Measurements from ENCODE around the gene TAF15.

TAF15 gene

GRCh38 chr17:35795007-35795870, 14.0 kb upstream of the TAF15 start, which contains the start of gene MMP28:
Gene MMP28 (minus strand): TSS chr17:35795641. CDS start chr17:35795377, 264 bp downstream.
- H3K79me2 ChIP-seq (ENCODE audit: insufficient read depth, low read depth), result no peaks in the 10 kb centered on the region
- H4K20me1 ChIP-seq (ENCODE audit: insufficient read depth), result no peaks in the 10 kb centered on the region
- H3K36me3 ChIP-seq (ENCODE audit: insufficient read depth), result no peaks in the 10 kb centered on the region
- H3K4me1 ChIP-seq (ENCODE audit: low read depth, poor library complexity, severe bottlenecking), result no peaks in the 10 kb centered on the region
- no peak within 1 kb of the TSS for H3K4me3 ChIP-seq (IDR thresholded peaks at IDR 0.05; ENCODE audit: insufficient read depth, low read depth, low read length)
- H3K27ac ChIP-seq, result no peak within 1 kb of the TSS
- H2AFZ ChIP-seq (ENCODE audit: low read depth), result no peak within 1 kb of the TSS; the same call in 1 of the 2 replicates
- H3K9ac ChIP-seq, result no peak within 1 kb of the TSS
- H3K4me2 ChIP-seq, result no peak within 1 kb of the TSS
- no peak for TF ChIP-seq CTCF (conservative IDR thresholded peaks at IDR 0.05; ENCODE audit: low read depth, low read length)
- peaks cover 15% of the 10 kb centered on the region; the same call in 1 of the 2 replicates for H3K27me3 ChIP-seq (ENCODE audit: insufficient read depth, low read depth)

GRCh38 chr17:35795871-35796265, 13.4 kb upstream of the TAF15 start:
- no peak overlapping the region for H3K9ac ChIP-seq
- no peaks in the 10 kb centered on the region for H3K79me2 ChIP-seq (ENCODE audit: insufficient read depth, low read depth)
- H3K27me3 ChIP-seq (ENCODE audit: insufficient read depth, low read depth), result peaks cover 15% of the 10 kb centered on the region; the same call in 1 of the 2 replicates
- no peak overlapping the region for H3K4me3 ChIP-seq (IDR thresholded peaks at IDR 0.05; ENCODE audit: insufficient read depth, low read depth, low read length)
- no peaks in the 10 kb centered on the region for H3K4me1 ChIP-seq (ENCODE audit: low read depth, poor library complexity, severe bottlenecking)
- no peak for TF ChIP-seq CTCF (conservative IDR thresholded peaks at IDR 0.05; ENCODE audit: low read depth, low read length)
- no peak overlapping the region for H3K4me2 ChIP-seq
- H4K20me1 ChIP-seq (ENCODE audit: insufficient read depth), result no peaks in the 10 kb centered on the region
- no peaks in the 10 kb centered on the region for H3K36me3 ChIP-seq (ENCODE audit: insufficient read depth)
- no peak overlapping the region for H3K27ac ChIP-seq
- H2AFZ ChIP-seq (ENCODE audit: low read depth), result no peak overlapping the region; the same call in 1 of the 2 replicates

GRCh38 chr17:35796942-35797341, 12.3 kb upstream of the TAF15 start:
- H4K20me1 ChIP-seq (ENCODE audit: insufficient read depth), result no peaks in the 10 kb centered on the region
- H2AFZ ChIP-seq (ENCODE audit: low read depth), result no peak overlapping the region
- H3K4me3 ChIP-seq (IDR thresholded peaks at IDR 0.05; ENCODE audit: insufficient read depth, low read depth, low read length), result no peak overlapping the region
- no peak overlapping the region for H3K9ac ChIP-seq
- TF ChIP-seq CTCF (conservative IDR thresholded peaks at IDR 0.05; ENCODE audit: low read depth, low read length), result no peak
- no peak overlapping the region for H3K4me2 ChIP-seq
- H3K27me3 ChIP-seq (ENCODE audit: insufficient read depth, low read depth), result peaks cover 15% of the 10 kb centered on the region; the same call in 1 of the 2 replicates
- H3K4me1 ChIP-seq (ENCODE audit: low read depth, poor library complexity, severe bottlenecking), result no peaks in the 10 kb centered on the region
- H3K79me2 ChIP-seq (ENCODE audit: insufficient read depth, low read depth), result no peaks in the 10 kb centered on the region
- H3K36me3 ChIP-seq (ENCODE audit: insufficient read depth), result no peaks in the 10 kb centered on the region
- no peak overlapping the region for H3K27ac ChIP-seq

- H3K27ac ChIP-seq, result no peak overlapping the region
- peaks cover 15% of the 10 kb centered on the region; the same call in 1 of the 2 replicates for H3K27me3 ChIP-seq (ENCODE audit: insufficient read depth, low read depth)
- no peaks in the 10 kb centered on the region for H3K79me2 ChIP-seq (ENCODE audit: insufficient read depth, low read depth)
- H3K36me3 ChIP-seq (ENCODE audit: insufficient read depth), result no peaks in the 10 kb centered on the region
- TF ChIP-seq CTCF (conservative IDR thresholded peaks at IDR 0.05; ENCODE audit: low read depth, low read length), result no peak
- no peak overlapping the region for H3K4me3 ChIP-seq (IDR thresholded peaks at IDR 0.05; ENCODE audit: insufficient read depth, low read depth, low read length)
- no peaks in the 10 kb centered on the region for H3K4me1 ChIP-seq (ENCODE audit: low read depth, poor library complexity, severe bottlenecking)
- no peak overlapping the region for H3K9ac ChIP-seq
- H3K4me2 ChIP-seq, result no peak overlapping the region
- H4K20me1 ChIP-seq (ENCODE audit: insufficient read depth), result no peaks in the 10 kb centered on the region
- no peak overlapping the region for H2AFZ ChIP-seq (ENCODE audit: low read depth)
Observed at GRCh38 chr17:35797370-35797769, 11.9 kb upstream of the TAF15 start.

All from KMS-11 (cell line).